KG1 (cell line): ENCODE data around the gene FSD1L.
"Not testable (repeated sequence)": the region's sequence is repeated elsewhere in the genome, so short reads cannot be mapped to it uniquely, and the experiment has no call there.

ENCODE experiments used
- DNase-seq: peaks from one replicate; lab custom pipeline; 2025; lab: John Stamatoyannopoulos, UW

Gene FSD1L

GRCh38 chr9:105572455-105572854, 124.6 kb downstream of the FSD1L start:
- DNase-seq: no peak

DNA sequence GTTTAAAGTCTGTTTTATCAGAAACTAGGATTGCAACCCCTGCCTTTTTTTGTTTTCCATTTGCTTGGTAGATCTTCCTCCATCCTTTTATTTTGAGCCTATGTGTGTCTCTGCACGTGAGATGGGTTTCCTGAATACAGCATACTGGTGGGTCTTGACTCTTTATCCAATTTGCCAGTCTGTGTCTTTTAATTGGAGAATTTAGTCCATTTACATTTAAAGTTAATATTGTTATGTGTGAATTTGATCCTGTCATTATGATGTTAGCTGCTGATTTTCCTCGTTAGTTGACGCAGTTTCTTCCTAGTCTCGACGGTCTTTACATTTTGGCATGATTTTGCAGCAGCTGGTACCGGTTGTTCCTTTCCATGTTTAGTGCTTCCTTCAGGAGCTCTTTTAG, 132.1 kb downstream of the FSD1L start:
- DNase-seq: not testable (repeated sequence)

DNA sequence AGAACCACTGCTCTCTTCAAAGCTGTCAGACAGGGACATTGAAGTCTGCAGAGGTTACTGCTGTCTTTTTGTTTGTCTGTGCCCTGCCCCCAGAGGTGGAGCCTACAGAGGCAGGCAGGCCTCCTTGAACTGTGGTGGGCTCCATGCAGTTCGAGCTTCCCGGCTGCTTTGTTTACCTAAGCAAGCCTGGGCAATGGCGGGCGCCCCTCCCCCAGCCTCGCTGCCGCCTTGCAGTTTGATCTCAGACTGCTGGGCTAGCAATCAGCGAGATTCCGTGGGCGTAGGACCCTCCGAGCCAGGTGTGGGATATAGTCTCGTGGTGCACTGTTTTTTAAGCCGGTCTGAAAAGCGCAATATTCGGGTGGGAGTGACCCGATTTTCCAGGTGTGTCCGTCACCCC, 133.7 kb downstream of the FSD1L start:
- DNase-seq: not testable (repeated sequence)

GRCh38 chr9:105593145-105593544, 145.3 kb downstream of the FSD1L start:
- DNase-seq: no peak
